ENCODE measurements around the gene DMBX1.

The DMBX1 gene

GRCh38 chr1:46474570-46474969 lies 15.1 kb upstream of the DMBX1 start (continued):
- TF ChIP-seq ZNF70 (CRISPR knock-in tag; IDR thresholded peaks at IDR 0.05): no peak
- TF ChIP-seq ZFP30 (CRISPR knock-in tag; IDR thresholded peaks at IDR 0.05): no peak
- no peak for TF ChIP-seq TCF4 (CRISPR knock-in tag; IDR thresholded peaks at IDR 0.05; ENCODE audit: borderline replicate concordance)
- no peak for TF ChIP-seq ARNTL (CRISPR knock-in tag; IDR thresholded peaks at IDR 0.05; ENCODE audit: borderline replicate concordance, low read depth)
- TF ChIP-seq TSHZ2 (CRISPR knock-in tag; IDR thresholded peaks at IDR 0.05): no peak
- TF ChIP-seq ZC3H10 (CRISPR knock-in tag; IDR thresholded peaks at IDR 0.05): no peak
- TF ChIP-seq BACH2 (CRISPR knock-in tag; IDR thresholded peaks at IDR 0.05; ENCODE audit: borderline replicate concordance): no peak
- TF ChIP-seq SNAI2 (CRISPR knock-in tag; IDR thresholded peaks at IDR 0.05): no peak
- no peak for TF ChIP-seq RARB (CRISPR knock-in tag; IDR thresholded peaks at IDR 0.05)
- no peak for TF ChIP-seq CREB5 (CRISPR knock-in tag; IDR thresholded peaks at IDR 0.05; ENCODE audit: low read depth)

GRCh38 chr1:46476673-46477072 lies 13.0 kb upstream of the DMBX1 start:
- ATAC-seq: peak; percentile 26; the same call in 2 of the 3 replicates
- TF ChIP-seq GLIS3 (CRISPR knock-in tag; IDR thresholded peaks at IDR 0.05) (no peak), ARNTL (CRISPR knock-in tag; IDR thresholded peaks at IDR 0.05; ENCODE audit: borderline replicate concordance, low read depth) (no peak), RARB (CRISPR knock-in tag; IDR thresholded peaks at IDR 0.05) (no peak), ZC3H10 (CRISPR knock-in tag; IDR thresholded peaks at IDR 0.05) (no peak), ESRRG (CRISPR knock-in tag; IDR thresholded peaks at IDR 0.05) (no peak), SNAI2 (CRISPR knock-in tag; IDR thresholded peaks at IDR 0.05) (no peak), ZNF70 (CRISPR knock-in tag; IDR thresholded peaks at IDR 0.05) (no peak)

- peak; percentile 86 for ATAC-seq
These were observed 12.3 kb upstream of the DMBX1 start for GRCh38 chr1:46477153-46477929.

GRCh38 chr1:46478721-46479485 lies 10.7 kb upstream of the DMBX1 start:
- no peak for ATAC-seq
- no peak for TF ChIP-seq ZC3H10 (CRISPR knock-in tag; IDR thresholded peaks at IDR 0.05)
- TF ChIP-seq CREB5 (CRISPR knock-in tag; IDR thresholded peaks at IDR 0.05; ENCODE audit: low read depth): no peak
- TF ChIP-seq ISL1 (CRISPR knock-in tag; IDR thresholded peaks at IDR 0.05): no peak
- no peak for TF ChIP-seq TSHZ2 (CRISPR knock-in tag; IDR thresholded peaks at IDR 0.05)
- TF ChIP-seq GLIS3 (CRISPR knock-in tag; IDR thresholded peaks at IDR 0.05): no peak
- TF ChIP-seq CSDC2 (CRISPR knock-in tag; IDR thresholded peaks at IDR 0.05): no peak

More at GRCh38 chr1:46477153-46477929, 12.3 kb upstream of the DMBX1 start:
- no peak for TF ChIP-seq ZC3H10 (CRISPR knock-in tag; IDR thresholded peaks at IDR 0.05)
- TF ChIP-seq TCF4 (CRISPR knock-in tag; IDR thresholded peaks at IDR 0.05; ENCODE audit: borderline replicate concordance): no peak

All from SK-N-SH treated with all-trans-retinoic acid at 6 μM for 48 hours (cell line).